ENCODE results near the gene TRABD2A. TPM values are rescaled to one million over a fixed set of nuclear protein-coding genes. Genes with fewer than 3 reads are reported as not detected.

Gene TRABD2A
- total RNA-seq, 5 donors from 2014 or later (not counting 1 experiment from before 2014, with no cell fraction given) = 77.3 to 219 (median 106) TPM

DNA sequence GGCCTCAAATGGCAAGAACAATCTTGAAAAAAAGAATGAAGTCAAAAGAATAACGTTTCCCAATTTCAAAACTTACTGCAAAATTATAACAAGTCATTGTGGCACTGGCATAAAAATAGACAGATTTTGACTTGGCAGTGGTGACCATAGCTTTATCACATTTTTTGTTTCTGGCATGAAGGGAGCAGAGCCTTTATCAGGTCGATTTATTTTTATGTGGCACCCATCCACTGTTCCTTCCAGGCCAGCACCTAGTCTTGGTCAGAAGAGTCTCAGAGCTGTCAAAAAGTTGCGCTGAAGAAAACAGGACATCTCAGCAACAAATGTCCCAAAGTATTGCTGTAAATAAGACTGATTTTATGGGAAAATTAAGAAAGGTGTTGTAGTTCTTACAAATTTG lies 92.4 kb downstream of the TRABD2A start:
- no peaks in the 10 kb centered on the region for H3K27me3 ChIP-seq (replicated peaks in 1 of 2; ENCODE audit: control insufficient read depth in 2 of 2, extremely low read depth in 1 of 2, insufficient read depth in 2 of 2, low read length in 1 of 2)
- Mint-ChIP-seq H3K4me1 (peaks cover 21 to 47% (median 28%) of the 10 kb centered on the region in 3 donors), H3K27ac (no peak overlapping the region), H3K4me3 (no peak overlapping the region), H3K9me3 (peaks cover 0 to 16% (median 3%) of the 10 kb centered on the region in 3 donors), H3K27me3 (no peaks in the 10 kb centered on the region), H3K36me3 (peaks cover 18% of the 10 kb centered on the region)
- WGBS (ENCODE audit: insufficient coverage) = 100% methylated on average over 1 of the region's 3 CpGs
- POLR2A ChIA-PET = no interaction called here
- no peak overlapping the region for H3K4me3 ChIP-seq (ENCODE audit: control insufficient read depth in 1 of 2, extremely low read depth in 1 of 2, low read length in 1 of 2)
- DNase-seq = no peak
- H3K36me3 ChIP-seq (ENCODE audit: control insufficient read depth in 2 of 2, extremely low read depth in 1 of 2, insufficient read depth in 1 of 2, low read length in 1 of 2) = no peaks in the 10 kb centered on the region
- CTCF ChIA-PET = no interaction called here
- H3K4me1 ChIP-seq (ENCODE audit: control insufficient read depth in 1 of 2, extremely low read depth in 1 of 2, insufficient read depth in 2 of 2, low read length in 2 of 2) = peaks cover 15 to 17% of the 10 kb centered on the region in 2 experiments
- peaks cover 3% of the 10 kb centered on the region for H3K9me3 ChIP-seq
- H3K27ac ChIP-seq (ENCODE audit: low read length) = no peak overlapping the region
- ATAC-seq (replicated peaks in 1 of 4) = no peak

DNA sequence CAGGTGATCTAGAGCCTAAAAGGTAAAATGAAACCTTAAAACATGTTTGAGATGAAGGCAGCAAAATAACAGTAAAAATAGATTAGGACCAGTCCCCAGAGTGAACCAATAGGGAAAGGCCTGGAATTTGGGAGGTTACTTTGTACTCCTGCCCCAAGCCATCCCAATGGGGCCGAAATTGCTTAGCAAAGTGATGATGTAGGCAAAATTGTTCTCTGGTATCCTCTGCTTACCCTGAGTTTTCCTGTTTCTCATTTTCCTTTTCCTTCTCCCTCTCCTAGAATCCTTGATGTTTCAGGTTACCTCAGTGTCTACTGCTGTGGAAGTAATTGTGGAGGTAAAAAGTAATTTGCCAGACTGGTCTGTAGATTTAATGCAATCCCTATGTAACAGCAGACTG lies 92.9 kb downstream of the TRABD2A start:
- Histone ChIP-seq H3K27ac (ENCODE audit: low read length) (no peak overlapping the region), H3K36me3 (ENCODE audit: control insufficient read depth in 2 of 2, extremely low read depth in 1 of 2, insufficient read depth in 1 of 2, low read length in 1 of 2) (no peaks in the 10 kb centered on the region), H3K4me1 (ENCODE audit: control insufficient read depth in 1 of 2, extremely low read depth in 1 of 2, insufficient read depth in 2 of 2, low read length in 2 of 2) (peaks cover 17 to 20% of the 10 kb centered on the region in 2 experiments), H3K27me3 (replicated peaks in 1 of 2; ENCODE audit: control insufficient read depth in 2 of 2, extremely low read depth in 1 of 2, insufficient read depth in 2 of 2, low read length in 1 of 2) (no peaks in the 10 kb centered on the region), H3K9me3 (peaks cover 3% of the 10 kb centered on the region), H3K4me3 (ENCODE audit: control insufficient read depth in 1 of 2, extremely low read depth in 1 of 2, low read length in 1 of 2) (no peak overlapping the region)
- no peak for ATAC-seq (replicated peaks in 1 of 4)
- no peak overlapping the region for H3K27ac Mint-ChIP-seq
- peaks cover 26 to 52% (median 33%) of the 10 kb centered on the region in 3 donors for H3K4me1 Mint-ChIP-seq
- peaks cover 0 to 13% (median 4%) of the 10 kb centered on the region in 3 donors for H3K9me3 Mint-ChIP-seq
- H3K4me3 Mint-ChIP-seq = no peak overlapping the region
- no CpG with 5 or more reads among the region's 1 CpG for WGBS (ENCODE audit: insufficient coverage)
- ChIA-PET CTCF (no interaction called here), POLR2A (no interaction called here)
- DNase-seq = no peak
- no peaks in the 10 kb centered on the region for H3K27me3 Mint-ChIP-seq
- peaks cover 20% of the 10 kb centered on the region for H3K36me3 Mint-ChIP-seq

DNA sequence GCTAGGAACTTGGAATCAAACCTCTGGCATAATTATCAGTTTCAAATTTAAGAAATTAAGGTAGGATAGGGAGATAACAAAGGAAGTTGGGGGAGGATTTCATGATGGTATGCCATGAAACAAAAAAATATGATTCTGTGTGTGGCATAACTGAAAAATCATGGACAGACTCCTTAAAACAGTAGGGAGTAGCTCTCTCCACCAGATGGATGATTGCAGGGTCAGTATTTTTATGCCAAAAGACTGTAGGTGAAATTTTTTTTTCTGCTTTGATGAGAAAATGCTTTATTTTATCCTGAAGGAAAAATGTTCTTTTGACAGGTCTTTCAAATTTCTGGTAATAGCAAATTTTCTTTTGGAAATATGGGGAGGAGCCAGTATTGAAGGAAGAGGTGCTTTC lies 94.3 kb downstream of the TRABD2A start:
- CTCF ChIA-PET = no interaction called here

DNA sequence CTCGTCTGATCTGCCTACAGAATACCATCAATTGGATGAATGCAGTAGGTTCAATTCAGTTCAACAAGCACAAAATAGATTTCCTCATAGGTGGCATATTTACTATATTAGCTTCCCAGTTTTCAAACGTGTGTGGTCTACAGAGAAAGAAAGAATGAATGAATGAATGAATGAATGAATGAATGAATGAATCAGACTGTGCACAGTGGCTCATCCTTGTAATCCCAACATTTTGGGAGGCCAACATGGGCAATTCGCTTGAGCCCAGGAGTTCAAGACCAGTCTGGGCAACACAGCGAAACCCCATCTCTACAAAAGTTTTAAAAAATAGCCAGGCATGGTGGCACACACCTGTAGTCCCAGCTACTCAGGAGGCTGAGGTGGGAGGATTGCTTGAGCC lies 94.9 kb downstream of the TRABD2A start:
- peaks cover 47 to 73% (median 54%) of the 10 kb centered on the region in 3 donors for H3K4me1 Mint-ChIP-seq
- H3K27ac Mint-ChIP-seq = no peak overlapping the region
- H3K9me3 Mint-ChIP-seq = peaks cover 0 to 4% (median 3%) of the 10 kb centered on the region in 3 donors
- Histone ChIP-seq H3K9me3 (peaks cover 3% of the 10 kb centered on the region), H3K4me1 (ENCODE audit: control insufficient read depth in 1 of 2, extremely low read depth in 1 of 2, insufficient read depth in 2 of 2, low read length in 2 of 2) (peaks cover 32 to 39% of the 10 kb centered on the region in 2 experiments), H3K36me3 (ENCODE audit: control insufficient read depth in 2 of 2, extremely low read depth in 1 of 2, insufficient read depth in 1 of 2, low read length in 1 of 2) (no peaks in the 10 kb centered on the region), H3K27ac (ENCODE audit: low read length) (no peak overlapping the region), H3K4me3 (ENCODE audit: control insufficient read depth in 1 of 2, extremely low read depth in 1 of 2, low read length in 1 of 2) (no peak overlapping the region), H3K27me3 (replicated peaks in 1 of 2; ENCODE audit: control insufficient read depth in 2 of 2, extremely low read depth in 1 of 2, insufficient read depth in 2 of 2, low read length in 1 of 2) (no peaks in the 10 kb centered on the region)
- no peak overlapping the region for H3K4me3 Mint-ChIP-seq
- ChIA-PET POLR2A (no interaction called here), CTCF (interaction anchor here in 1 of 2 donors (1.1 kb wide), 1 partner anchor 140 kb away, joined by 5 read pairs; no protein-coding TSS in a partner anchor)
- peaks cover 15% of the 10 kb centered on the region for H3K36me3 Mint-ChIP-seq
- DNase-seq (no peak), ATAC-seq (replicated peaks in 1 of 4) (no peak)
- WGBS (ENCODE audit: insufficient coverage) = no CpG with 5 or more reads among the region's 4 CpGs
- no peaks in the 10 kb centered on the region for H3K27me3 Mint-ChIP-seq

More for the DNA sequence above, 94.3 kb downstream of the TRABD2A start:
- H3K27ac Mint-ChIP-seq = no peak overlapping the region
- H3K27me3 Mint-ChIP-seq = no peaks in the 10 kb centered on the region
- H3K9me3 Mint-ChIP-seq = peaks cover 0 to 4% (median 3%) of the 10 kb centered on the region in 3 donors
- POLR2A ChIA-PET = no interaction called here
- Histone ChIP-seq H3K4me3 (ENCODE audit: control insufficient read depth in 1 of 2, extremely low read depth in 1 of 2, low read length in 1 of 2) (no peak overlapping the region), H3K4me1 (ENCODE audit: control insufficient read depth in 1 of 2, extremely low read depth in 1 of 2, insufficient read depth in 2 of 2, low read length in 2 of 2) (peaks cover 28 to 33% of the 10 kb centered on the region in 2 experiments), H3K27me3 (replicated peaks in 1 of 2; ENCODE audit: control insufficient read depth in 2 of 2, extremely low read depth in 1 of 2, insufficient read depth in 2 of 2, low read length in 1 of 2) (no peaks in the 10 kb centered on the region), H3K27ac (ENCODE audit: low read length) (no peak overlapping the region), H3K36me3 (ENCODE audit: control insufficient read depth in 2 of 2, extremely low read depth in 1 of 2, insufficient read depth in 1 of 2, low read length in 1 of 2) (no peaks in the 10 kb centered on the region), H3K9me3 (peaks cover 3% of the 10 kb centered on the region)
- no peak overlapping the region for H3K4me3 Mint-ChIP-seq
- DNase-seq = no peak
- H3K36me3 Mint-ChIP-seq = peaks cover 15% of the 10 kb centered on the region
- H3K4me1 Mint-ChIP-seq = peaks cover 40 to 66% (median 47%) of the 10 kb centered on the region in 3 donors
- ATAC-seq (replicated peaks in 1 of 4) = no peak

DNA sequence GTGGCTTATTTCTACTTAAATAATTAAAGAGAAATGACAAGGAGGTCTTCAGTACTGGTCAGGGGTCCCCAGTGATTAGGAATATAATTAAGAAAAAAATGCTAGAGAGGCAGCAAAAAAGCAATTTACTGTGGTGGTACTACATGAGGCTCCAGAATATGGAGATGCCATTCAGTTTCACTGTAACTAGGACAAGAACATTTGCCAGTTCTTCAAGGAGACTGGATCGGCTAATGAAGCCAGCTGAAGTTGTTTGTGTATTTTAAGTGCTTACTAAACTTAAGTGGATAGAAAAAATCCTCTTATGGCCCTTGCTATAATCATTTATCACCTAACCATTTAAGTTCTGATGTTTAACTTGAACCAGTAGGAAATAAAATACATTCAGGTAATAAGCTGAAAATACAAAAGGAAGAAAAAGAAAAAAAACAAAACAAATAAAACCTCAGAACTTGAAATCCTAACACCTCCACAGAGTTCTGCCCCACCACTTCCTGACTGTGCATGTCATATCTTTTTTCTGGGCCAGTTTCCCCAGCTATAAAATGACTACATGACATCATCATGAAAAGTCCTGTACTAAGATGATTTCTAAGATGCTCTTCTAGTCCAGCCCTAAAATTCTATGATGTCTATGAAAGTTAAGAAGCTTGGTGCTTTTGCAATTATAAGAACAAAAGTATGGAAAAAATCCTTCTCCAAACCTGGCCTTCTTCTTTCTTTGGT lies 98.0 kb downstream of the TRABD2A start:
- Mint-ChIP-seq H3K9me3 (peaks cover 0 to 18% (median 14%) of the 10 kb centered on the region in 3 donors), H3K27ac (peak overlapping the region; percentile 93 to 96), H3K27me3 (no peaks in the 10 kb centered on the region), H3K4me3 (peak overlapping the region; percentile 58 to 68 (median 63)), H3K36me3 (peaks cover 10% of the 10 kb centered on the region), H3K4me1 (peaks cover 75 to 97% (median 84%) of the 10 kb centered on the region in 3 donors)
- Histone ChIP-seq H3K27me3 (replicated peaks in 1 of 2; ENCODE audit: control insufficient read depth in 2 of 2, extremely low read depth in 1 of 2, insufficient read depth in 2 of 2, low read length in 1 of 2) (no peaks in the 10 kb centered on the region), H3K36me3 (ENCODE audit: control insufficient read depth in 2 of 2, extremely low read depth in 1 of 2, insufficient read depth in 1 of 2, low read length in 1 of 2) (no peaks in the 10 kb centered on the region), H3K4me3 (ENCODE audit: control insufficient read depth in 1 of 2, extremely low read depth in 1 of 2, low read length in 1 of 2) (no peak overlapping the region), H3K27ac (ENCODE audit: low read length) (peak overlapping the region; percentile 79), H3K9me3 (no peaks in the 10 kb centered on the region), H3K4me1 (ENCODE audit: control insufficient read depth in 1 of 2, extremely low read depth in 1 of 2, insufficient read depth in 2 of 2, low read length in 2 of 2) (peaks cover 41 to 58% of the 10 kb centered on the region in 2 experiments)
- DNase-seq (peak in 33 of 35 experiments; percentile 13 to 79 (median 51)), ATAC-seq (replicated peaks in 1 of 4) (peak; percentile 57 to 85 (median 68))
- POLR2A ChIA-PET = interaction anchor here (0.6 to 1.0 kb wide), 5 partner anchors 77 to 156 kb away, joined by 3 to 4 read pairs (median 3); no protein-coding TSS in a partner anchor
- CTCF ChIA-PET = interaction anchor here (0.5 to 1.8 kb wide), 13 partner anchors 18 to 266 kb away, joined by 3 to 12 read pairs (median 3); partner anchors contain the start of gene DNAH6 (in 1 of the 2)
- no CpG with 5 or more reads among the region's 1 CpG for WGBS (ENCODE audit: insufficient coverage)

DNA sequence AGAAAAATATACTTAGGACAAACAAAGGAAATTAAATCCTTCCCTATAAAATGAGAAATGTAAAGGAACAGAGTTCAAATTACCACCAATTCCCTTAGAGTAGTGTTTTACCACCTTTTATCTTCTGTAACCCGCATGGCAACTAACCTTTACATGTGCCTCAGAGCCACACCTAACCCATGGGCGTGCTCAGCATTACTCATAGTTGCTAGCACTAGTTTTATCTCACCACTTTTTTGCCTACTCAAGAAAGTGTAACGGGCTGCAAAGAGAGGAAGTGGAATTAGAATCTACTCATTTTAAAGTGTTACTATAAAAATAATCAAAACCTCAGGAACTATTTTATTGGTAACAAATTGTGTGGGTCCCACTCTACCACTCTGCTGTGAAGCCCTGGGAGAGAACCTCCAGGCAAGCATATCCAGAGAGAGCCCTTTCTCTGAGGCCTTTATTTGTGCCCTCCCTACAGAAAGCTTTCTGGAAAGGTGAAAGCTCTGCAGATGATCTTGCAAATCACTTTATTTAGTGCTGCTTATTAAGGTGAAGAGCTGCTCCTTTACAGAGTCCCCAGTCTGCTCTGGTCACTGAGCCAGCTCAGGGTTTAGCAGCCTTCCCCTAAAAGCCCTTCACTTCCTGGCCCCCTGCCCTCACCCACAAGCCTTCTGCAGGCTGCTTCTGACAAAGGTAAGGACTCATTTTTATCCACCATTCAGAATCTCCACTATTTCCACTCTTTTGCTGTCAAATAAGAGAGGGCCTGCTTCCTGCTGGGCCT lies 98.8 kb downstream of the TRABD2A start:
- peak overlapping the region; percentile 58 to 68 (median 63) for H3K4me3 Mint-ChIP-seq
- POLR2A ChIA-PET = interaction anchor here (0.5 to 1.0 kb wide), 3 partner anchors 76 to 165 kb away, joined by 3 read pairs; no protein-coding TSS in a partner anchor
- no peaks in the 10 kb centered on the region for H3K27me3 Mint-ChIP-seq
- peaks cover 4 to 18% (median 17%) of the 10 kb centered on the region in 3 donors for H3K9me3 Mint-ChIP-seq
- no CpG with 5 or more reads among the region's 3 CpGs for WGBS (ENCODE audit: insufficient coverage)
- CTCF ChIA-PET = interaction anchor here in 1 of 2 donors (0.5 to 1.8 kb wide), 6 partner anchors 64 to 143 kb away, joined by 3 to 12 read pairs (median 4); no protein-coding TSS in a partner anchor
- peak overlapping the region; percentile 93 to 96 for H3K27ac Mint-ChIP-seq
- H3K36me3 Mint-ChIP-seq = peaks cover 10% of the 10 kb centered on the region
- Histone ChIP-seq H3K9me3 (no peaks in the 10 kb centered on the region), H3K4me3 (ENCODE audit: control insufficient read depth in 1 of 2, extremely low read depth in 1 of 2, low read length in 1 of 2) (no peak overlapping the region), H3K4me1 (ENCODE audit: control insufficient read depth in 1 of 2, extremely low read depth in 1 of 2, insufficient read depth in 2 of 2, low read length in 2 of 2) (peaks cover 46 to 58% of the 10 kb centered on the region in 2 experiments), H3K27ac (ENCODE audit: low read length) (peak overlapping the region; percentile 79), H3K27me3 (replicated peaks in 1 of 2; ENCODE audit: control insufficient read depth in 2 of 2, extremely low read depth in 1 of 2, insufficient read depth in 2 of 2, low read length in 1 of 2) (no peaks in the 10 kb centered on the region), H3K36me3 (ENCODE audit: control insufficient read depth in 2 of 2, extremely low read depth in 1 of 2, insufficient read depth in 1 of 2, low read length in 1 of 2) (no peaks in the 10 kb centered on the region)
- DNase-seq = peak; percentile 15 to 75 (median 57)
- peaks cover 80 to 90% (median 88%) of the 10 kb centered on the region in 3 donors for H3K4me1 Mint-ChIP-seq
- ATAC-seq (replicated peaks in 1 of 4) = peak; percentile 82 to 94 (median 94)

Data from T-cell (primary cell).